MCF 10A (cell line): Measurements from ENCODE around the gene CDIP1. TPM values are rescaled to one million over a fixed set of nuclear protein-coding genes. Genes with fewer than 3 reads are reported as not detected.

Experiments used
- BruUV-seq: library from RNA; stranded (reverse); fragments of 400-500 nt; replicated peaks from 2 replicates; lab custom pipeline; 2021; lab: Mats Ljungman, UMichigan
- CTCF ChIA-PET: fragments of 300-600 bp; sonication (Branson Sonifier 250); formaldehyde crosslinking; extraction: SDS; loops from one replicate; lab custom pipeline; 2021; ENCODE audit warnings: antibody characterized with exemption, inconsistent platforms; lab: Yijun Ruan, JAX
- POLR2A ChIA-PET: fragments of 300-600, 350-650 bp; sonication (Branson Sonifier 250); formaldehyde crosslinking; extraction: SDS; loops from one replicate; lab custom pipeline; 2020; ENCODE audit warnings: antibody characterized with exemption, inconsistent platforms; lab: Yijun Ruan, JAX
- DNase-seq: peaks from one replicate; pipeline ENCODE4 v3.0.0-alpha.2; 2018; ENCODE audit not compliant: unreplicated experiment
- H3K27ac Mint-ChIP-seq: one replicate; pipeline ENCODE4 v1.8.0; 2022; ENCODE audit warnings: mild to moderate bottlenecking, low read depth, mixed read lengths; ENCODE audit not compliant: unreplicated experiment
- H3K27me3 Mint-ChIP-seq: one replicate; pipeline ENCODE4 v1.8.0; 2022; ENCODE audit warnings: mixed read lengths; ENCODE audit not compliant: insufficient read depth, unreplicated experiment
- H3K36me3 Mint-ChIP-seq: one replicate; pipeline ENCODE4 v1.8.0; 2022; ENCODE audit warnings: mild to moderate bottlenecking, moderate library complexity, mixed read lengths; ENCODE audit not compliant: insufficient read depth, unreplicated experiment
- H3K4me1 Mint-ChIP-seq: one replicate; pipeline ENCODE4 v1.8.0; 2022; ENCODE audit warnings: mixed read lengths; ENCODE audit not compliant: insufficient read depth, unreplicated experiment
- H3K4me3 Mint-ChIP-seq: one replicate; pipeline ENCODE4 v1.8.0; 2022; ENCODE audit warnings: mild to moderate bottlenecking, moderate library complexity, mixed read lengths; ENCODE audit not compliant: unreplicated experiment
- H3K9me3 Mint-ChIP-seq: one replicate; pipeline ENCODE4 v1.8.0; 2022; ENCODE audit warnings: mixed read lengths; ENCODE audit not compliant: unreplicated experiment
- CTCF ChIP-seq: fragments of 200-600 bp; IDR thresholded peaks from one replicate; pipeline ENCODE4 v1.8.0; 2022; ENCODE audit warnings: antibody characterized with exemption, mild to moderate bottlenecking; ENCODE audit not compliant: unreplicated experiment
- intact Hi-C: fragments of 100-400 bp; cut with micrococcal nuclease; formaldehyde crosslinking; loops from 2 replicates; pipeline ENCODE4 v1.14.1; 2022
- total RNA-seq: library from RNA; stranded (reverse); gene quantifications from 2 replicates; pipeline ENCODE4 v1.2.3, GENCODE V29; 2022

The CDIP1 gene
- total RNA-seq, 1 experiment from 2014 or later, result 6.0 TPM

DNA sequence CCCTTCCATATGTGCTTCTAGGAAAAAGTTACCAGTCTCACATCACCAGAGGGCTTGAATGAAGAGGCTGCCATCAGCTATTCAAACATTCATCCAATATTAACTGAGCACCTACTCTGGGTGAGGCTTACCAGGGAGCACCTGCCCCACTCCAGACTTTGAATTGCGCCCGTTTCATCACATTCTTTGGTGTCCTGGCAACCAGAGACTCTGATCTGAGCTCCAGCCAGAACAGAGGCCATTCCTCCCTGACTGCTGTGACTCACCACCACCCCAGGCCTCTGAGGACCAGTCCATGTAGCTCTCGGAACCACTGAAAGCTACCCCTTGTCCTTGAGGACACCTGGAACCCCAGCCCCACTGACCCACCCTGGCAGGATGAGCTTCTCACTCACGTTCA is 17.5 kb upstream of the CDIP1 start, which contains the start of gene C16orf96:
C16orf96 (plus strand) TSS at position 229 of the 400 bp plus-strand sequence; CDS start at position 379, 150 bp downstream.
- ChIA-PET POLR2A (interaction anchor here (0.6 to 1.1 kb wide), 3 partner anchors 22 to 58 kb away, joined by 3 to 4 read pairs (median 4); no protein-coding TSS in a partner anchor), CTCF (interaction anchor here (0.5 to 1.4 kb wide), 9 partner anchors 8 to 1511 kb away, joined by 3 to 8 read pairs (median 4); no protein-coding TSS in a partner anchor)
- Mint-ChIP-seq H3K4me1 (no peaks in the 10 kb centered on the region), H3K27me3 (peaks cover 10% of the 10 kb centered on the region), H3K27ac (peak within 1 kb of the TSS; percentile 31), H3K9me3 (no peaks in the 10 kb centered on the region), H3K4me3 (no peak within 1 kb of the TSS), H3K36me3 (no peaks in the 10 kb centered on the region)
- no peak for TF ChIP-seq CTCF
- no TSS peak for BruUV-seq
- DNase-seq, result peak; percentile 29
- intact Hi-C loops, result no loop called here

- H3K36me3 Mint-ChIP-seq, result no peaks in the 10 kb centered on the region
- no peak overlapping the region for H3K27ac Mint-ChIP-seq
- H3K4me1 Mint-ChIP-seq, result peaks cover 5% of the 10 kb centered on the region
- no peak for DNase-seq
- POLR2A ChIA-PET, result interaction anchor here (1.1 kb wide), 1 partner anchor 42 kb away, joined by 5 read pairs; no protein-coding TSS in a partner anchor
- intact Hi-C loops, result no loop called here
- no TSS peak for BruUV-seq
- H3K9me3 Mint-ChIP-seq, result no peaks in the 10 kb centered on the region
- CTCF ChIA-PET, result interaction anchor here (0.6 to 8.4 kb wide), 5 partner anchors 33 to 125 kb away, joined by 3 to 100 read pairs (median 5); no protein-coding TSS in a partner anchor
- no peak overlapping the region for H3K4me3 Mint-ChIP-seq
- H3K27me3 Mint-ChIP-seq, result peaks cover 10% of the 10 kb centered on the region
- TF ChIP-seq CTCF, result no peak
Measured at GRCh38 chr16:4552541-4552940, 14.0 kb upstream of the CDIP1 start.

DNA sequence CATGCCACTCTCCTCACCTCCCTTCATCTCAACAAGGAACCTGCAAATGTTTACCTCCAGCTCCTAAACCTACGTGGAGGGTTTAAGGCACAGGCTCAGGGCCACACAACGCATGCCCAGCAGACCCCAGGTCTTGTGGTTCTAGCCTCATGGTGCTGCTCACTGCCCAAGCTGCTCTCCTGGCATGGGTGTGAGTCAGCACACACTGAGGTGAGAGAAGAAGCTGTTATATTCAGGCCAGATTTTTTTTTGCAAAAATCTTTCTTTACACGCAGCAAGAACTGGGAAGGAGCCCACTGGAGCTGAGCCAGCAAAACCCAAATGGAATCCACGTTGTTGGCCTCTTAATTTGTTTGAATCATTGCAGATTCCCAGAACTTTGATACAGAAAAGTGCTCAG is 12.0 kb upstream of the CDIP1 start:
- Mint-ChIP-seq H3K27ac (no peak overlapping the region), H3K36me3 (peaks cover 5% of the 10 kb centered on the region), H3K27me3 (peaks cover 27% of the 10 kb centered on the region), H3K4me1 (peaks cover 5% of the 10 kb centered on the region), H3K4me3 (no peak overlapping the region), H3K9me3 (no peaks in the 10 kb centered on the region)
- no peak for DNase-seq
- intact Hi-C loops, result no loop called here
- no peak for TF ChIP-seq CTCF
- CTCF ChIA-PET, result interaction anchor here (0.6 to 8.4 kb wide), 10 partner anchors 11 to 75 kb away, joined by 3 to 100 read pairs (median 5); partner anchors contain the start of gene HMOX2
- no TSS peak for BruUV-seq
- POLR2A ChIA-PET, result no interaction called here

DNA sequence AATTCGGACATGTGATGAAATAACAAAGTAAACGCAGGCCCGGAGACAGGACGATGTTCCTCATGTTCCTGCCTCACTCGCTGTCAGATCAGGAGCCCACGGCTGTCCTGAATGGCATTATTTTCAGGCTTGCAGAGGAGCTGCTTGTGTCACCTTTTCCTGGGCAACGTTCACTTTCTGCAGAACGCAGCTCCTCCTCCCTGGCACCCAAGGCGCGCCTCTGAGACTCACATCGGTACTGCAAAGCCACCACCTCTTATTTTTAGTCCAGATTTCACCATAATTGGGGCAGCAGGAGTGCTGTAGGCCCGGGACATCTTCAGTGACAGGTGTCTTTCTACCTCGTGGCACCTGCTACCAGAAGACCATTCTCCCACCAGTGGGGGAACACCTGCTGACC is 9.6 kb upstream of the CDIP1 start:
- Mint-ChIP-seq H3K36me3 (peaks cover 5% of the 10 kb centered on the region), H3K27me3 (peaks cover 30% of the 10 kb centered on the region), H3K9me3 (no peaks in the 10 kb centered on the region), H3K27ac (no peak overlapping the region), H3K4me3 (no peak overlapping the region), H3K4me1 (peaks cover 5% of the 10 kb centered on the region)
- no peak for DNase-seq
- intact Hi-C loops, result loop anchor here (1.0 to 5.0 kb wide), 2 partner anchors 39 to 42 kb away; no protein-coding TSS in a partner anchor
- TF ChIP-seq CTCF, result no peak
- no TSS peak for BruUV-seq
- ChIA-PET CTCF (interaction anchor here (0.5 to 8.4 kb wide), 35 partner anchors 9 to 1578 kb away, joined by 3 to 100 read pairs (median 5); partner anchors contain the start of genes CDIP1, HMOX2 and MGRN1), POLR2A (interaction anchor here (0.8 to 1.7 kb wide), 3 partner anchors 9 to 52 kb away, joined by 3 to 5 read pairs (median 3); no protein-coding TSS in a partner anchor)
